HG03108 (cell line): ENCODE results near the gene NR6A1.

Experiments used
- ATAC-seq: cut with Tn5 transposase; IDR thresholded peaks from one replicate; pipeline ENCODE4 v1.9.1; 2021; ENCODE audit warnings: moderate library complexity; ENCODE audit not compliant: unreplicated experiment

The NR6A1 gene

GRCh38 chr9:124771021-124771866 is at the start of gene NR6A1:
Gene NR6A1, minus strand, starts transcription at chr9:124771311.
- ATAC-seq, result peak; percentile 89

GRCh38 chr9:124818431-124819281 is 47.5 kb upstream of the NR6A1 start:
- ATAC-seq, result no peak

GRCh38 chr9:124815601-124816000 is 44.5 kb upstream of the NR6A1 start:
- no peak for ATAC-seq

GRCh38 chr9:124814164-124814535 is 43.0 kb upstream of the NR6A1 start:
- ATAC-seq, result no peak

GRCh38 chr9:124813501-124814163 is 42.5 kb upstream of the NR6A1 start:
- ATAC-seq, result no peak

- ATAC-seq, result no peak
Measured at GRCh38 chr9:124813041-124813440, 41.9 kb upstream of the NR6A1 start.

GRCh38 chr9:124812441-124812876 is 41.3 kb upstream of the NR6A1 start:
- no peak for ATAC-seq

- ATAC-seq, result no peak
Measured at GRCh38 chr9:124810663-124811355, 39.7 kb upstream of the NR6A1 start.

- no peak for ATAC-seq
Measured at GRCh38 chr9:124809741-124810500, 38.8 kb upstream of the NR6A1 start.

GRCh38 chr9:124809211-124809610 is 38.1 kb upstream of the NR6A1 start:
- no peak for ATAC-seq

GRCh38 chr9:124808246-124808956 is 37.3 kb upstream of the NR6A1 start:
- no peak for ATAC-seq

GRCh38 chr9:124805186-124805585 is 34.1 kb upstream of the NR6A1 start:
- ATAC-seq, result no peak

- ATAC-seq, result no peak
Measured at GRCh38 chr9:124803911-124804310, 32.8 kb upstream of the NR6A1 start.

- no peak for ATAC-seq
Measured at GRCh38 chr9:124802426-124802825, 31.3 kb upstream of the NR6A1 start.

- ATAC-seq, result no peak
Measured at GRCh38 chr9:124801356-124801755, 30.2 kb upstream of the NR6A1 start.

- peak; percentile 47 for ATAC-seq
Measured at GRCh38 chr9:124800306-124801259, 29.5 kb upstream of the NR6A1 start.

- no peak for ATAC-seq
Measured at GRCh38 chr9:124799274-124800006, 28.3 kb upstream of the NR6A1 start.
